HepG2 (cell line): ENCODE data around the gene RPS6KA2. TPM values are rescaled to one million over a fixed set of nuclear protein-coding genes. Genes with fewer than 3 reads are reported as not detected.

Experiments
- ATAC-seq: fragments of 200-7000 bp; cut with Tn5 transposase; 3 replicates; pipeline ENCODE4 v1.9.1; 2020; ENCODE audit warnings: mild to moderate bottlenecking, moderate library complexity
- BruUV-seq: library from RNA; stranded (reverse); fragments of 400-500 nt; replicated peaks from 2 replicates; lab custom pipeline; 2021; lab: Mats Ljungman, UMichigan
- CTCF ChIA-PET: fragments of 300-600 bp; formaldehyde crosslinking; extraction: SDS; loops from one replicate; lab custom pipeline; 2021; ENCODE audit warnings: low total read pairs, inconsistent platforms, low intra/inter-chr PET ratio; lab: Yijun Ruan, JAX
- POLR2A ChIA-PET: fragments of 350-600 bp; sonication (Branson Sonifier 250); formaldehyde crosslinking; loops from one replicate; lab custom pipeline; 2020; ENCODE audit warnings: antibody characterized with exemption, inconsistent platforms; lab: Yijun Ruan, JAX
- DNase-seq: peaks from one replicate; pipeline ENCODE4 v3.0.0-alpha.2; 2015; ENCODE audit warnings: low spot score
- FAIRE-seq: peaks from 3 replicates; lab custom pipeline; 2011; peaks lifted over from hg19 to GRCh38; lab: Jason Lieb, UNC
- H2AFZ ChIP-seq: one replicate; pipeline ENCODE4 v1.6.1; 2011; ENCODE audit warnings: low read length, inconsistent platforms
- H3K27ac ChIP-seq: fragments of 300-600 bp; 3 replicates; pipeline ENCODE4 v1.8.0; 2011; ENCODE audit warnings: mixed run types, mild to moderate bottlenecking, mixed read lengths, low read length, inconsistent platforms; ENCODE audit not compliant: insufficient read depth; ENCODE audit errors: extremely low read length
- H3K27me3 ChIP-seq, 2 experiments: fragments of 200-600 bp in 1 of 2; 2 replicates in 1 of 2; 3 replicates in 1 of 2; pipeline versions ENCODE4 v1.6.0 to v1.8.0; 2011; ENCODE audit warnings: low read length in 2 of 2, mild to moderate bottlenecking in 2 of 2, moderate library complexity in 2 of 2, inconsistent platforms in 1 of 2; ENCODE audit not compliant: insufficient read depth in 2 of 2, control insufficient read depth in 1 of 2
- H3K36me3 ChIP-seq, 2 experiments: fragments of 200-600 bp in 1 of 2; replicated peaks in 1 of 2; 2 replicates in 1 of 2; 3 replicates in 1 of 2; pipeline versions ENCODE4 v1.5.1 to v1.8.0; 2011; ENCODE audit warnings: low read length in 2 of 2, inconsistent platforms in 1 of 2; ENCODE audit not compliant: insufficient read depth in 2 of 2, control insufficient read depth in 1 of 2
- H3K4me1 ChIP-seq: 2 replicates; pipeline ENCODE4 v1.5.1; 2012; ENCODE audit warnings: low read length, inconsistent platforms; ENCODE audit not compliant: insufficient read depth
- H3K4me2 ChIP-seq: 2 replicates; pipeline ENCODE4 v1.6.0; 2011; ENCODE audit warnings: low read depth, low read length, inconsistent platforms
- H3K4me3 ChIP-seq, 3 experiments: fragments of 200-600 bp in 1 of 3; sonication (generic), shearing (Covaris generic) in 1 of 3; replicated peaks in 1 of 3; 2 replicates each; pipeline ENCODE4 v1.5.1; 2011 to 2016; ENCODE audit warnings: low read length in 3 of 3, inconsistent platforms in 2 of 3, low read depth in 2 of 3, mild to moderate bottlenecking in 2 of 3, control low read depth in 1 of 3, mixed read lengths in 1 of 3; ENCODE audit not compliant: insufficient read depth in 1 of 3
- H3K79me2 ChIP-seq: one replicate; pipeline ENCODE4 v1.6.1; 2011; ENCODE audit warnings: low read length, inconsistent platforms; ENCODE audit not compliant: insufficient read depth
- H3K9ac ChIP-seq: 2 replicates; pipeline ENCODE4 v1.6.0; 2011; ENCODE audit warnings: mild to moderate bottlenecking, low read depth, low read length, inconsistent platforms; ENCODE audit not compliant: insufficient read depth
- H3K9me3 ChIP-seq: 2 replicates; pipeline ENCODE4 v1.5.1; 2012; ENCODE audit warnings: mild to moderate bottlenecking, low read length
- H4K20me1 ChIP-seq: 2 replicates; pipeline ENCODE4 v1.6.0; 2011; ENCODE audit warnings: inconsistent platforms, mild to moderate bottlenecking, low read length, moderate library complexity; ENCODE audit not compliant: insufficient read depth
- ATF5 ChIP-seq: sonication (generic); formaldehyde crosslinking; IDR thresholded peaks from 2 replicates; pipeline ENCODE4 v1.4.0; 2020; ENCODE audit warnings: mild to moderate bottlenecking, low read depth, missing genetic modification reagents
- CBX1 ChIP-seq: IDR thresholded peaks from one replicate; pipeline ENCODE4 v1.6.1; 2016; ENCODE audit warnings: antibody characterized with exemption, low read depth
- MEIS1 ChIP-seq: sonication (generic); formaldehyde crosslinking; IDR thresholded peaks from 2 replicates; pipeline ENCODE4 v1.9.0; 2021; ENCODE audit warnings: mild to moderate bottlenecking, missing genetic modification reagents, moderate library complexity, borderline replicate concordance
- MIER3 ChIP-seq: IDR thresholded peaks from 2 replicates; pipeline ENCODE4 v1.6.1; 2016; ENCODE audit warnings: missing compliant biosample characterization, borderline replicate concordance
- NR2F6 ChIP-seq, 2 experiments: IDR thresholded peaks; 2 replicates each; pipeline ENCODE4 v1.6.1; 2016; ENCODE audit warnings: antibody characterized with exemption in 1 of 2, mild to moderate bottlenecking in 1 of 2
- WGBS: methylation state at CpG from one replicate; pipeline ENCODE4 v1.1.6; 2017; ENCODE audit warnings: low lambda C conversion rate; 5-methylcytosine and 5-hydroxymethylcytosine counted together
- in situ Hi-C: cut with HindIII; loops from 2 replicates; pipeline ENCODE4 v1.10.0; 2017; ENCODE audit warnings: low pct_unique_long_range_greater_than_20kb; ENCODE audit not compliant: extremely low pct_ligation_motif_present
- intact Hi-C: fragments of 100-400 bp; cut with micrococcal nuclease; formaldehyde crosslinking; loops from one replicate; pipeline ENCODE4 v1.10.0; 2022; ENCODE audit not compliant: unreplicated experiment
- polyA plus RNA-seq, 8 experiments: library from polyadenylated mRNA; depleted of rRNA in 3 of 8; stranded (reverse) in 7 of 8; unstranded in 1 of 8; fragments of >200 nt; fragmentation: Illumina TruSeq in 4 of 8; extraction: Trizol in 4 of 8; gene quantifications; 2 replicates each; pipeline versions ENCODE4 v1.2.1 to v1.2.3, GENCODE V29; 2011 to 2016; ENCODE audit warnings: low read depth in 4 of 8, missing spikeins in 1 of 8, mixed read lengths in 1 of 8; ENCODE audit not compliant: insufficient read depth in 1 of 8
- total RNA-seq, 5 experiments: library from RNA; depleted of rRNA; stranded (reverse); fragments of >200 nt; fragmentation: Illumina TruSeq; extraction: Trizol; gene quantifications; 2 replicates each; pipeline ENCODE4 v1.2.3, GENCODE V29; 2016; ENCODE audit warnings: low read depth in 1 of 5
- TF ChIP-seq, protein P1 (sequence below): sonication (generic); formaldehyde crosslinking; IDR thresholded peaks from 2 replicates; pipeline ENCODE4 v1.4.0; 2020; ENCODE audit warnings: mild to moderate bottlenecking, missing genetic modification reagents
- TF ChIP-seq, protein P2 (sequence below): sonication (generic); formaldehyde crosslinking; IDR thresholded peaks from 2 replicates; pipeline ENCODE4 v1.4.0; 2020; ENCODE audit warnings: mild to moderate bottlenecking, missing genetic modification reagents

The RPS6KA2 gene
- total and polyA plus RNA-seq, 2 of the 13 experiments (the other 11 are each of a cell fraction or from before 2014, with no cell fraction given) = 0.22 to 0.38 TPM

DNA sequence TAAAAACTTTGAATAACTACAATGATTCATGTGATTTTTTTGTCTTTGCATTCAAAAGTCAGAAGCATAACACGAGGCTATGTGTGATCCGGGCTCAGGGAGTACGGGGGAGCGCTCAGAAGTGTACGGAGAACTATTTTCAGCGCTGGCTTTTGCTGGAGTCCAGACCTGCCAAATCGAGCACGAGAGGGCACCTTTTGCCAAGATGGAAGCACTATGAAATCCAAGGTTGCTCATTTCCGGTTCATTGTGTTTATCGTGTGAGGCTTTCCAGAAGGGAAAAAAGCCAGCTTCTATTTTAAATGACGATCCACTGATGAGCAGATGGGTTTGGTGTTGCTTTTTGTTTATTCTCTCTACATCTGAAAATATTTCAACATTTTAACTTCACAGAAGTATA is 51.8 kb downstream of the RPS6KA2 start (continued):
- TF ChIP-seq, protein P1, sequence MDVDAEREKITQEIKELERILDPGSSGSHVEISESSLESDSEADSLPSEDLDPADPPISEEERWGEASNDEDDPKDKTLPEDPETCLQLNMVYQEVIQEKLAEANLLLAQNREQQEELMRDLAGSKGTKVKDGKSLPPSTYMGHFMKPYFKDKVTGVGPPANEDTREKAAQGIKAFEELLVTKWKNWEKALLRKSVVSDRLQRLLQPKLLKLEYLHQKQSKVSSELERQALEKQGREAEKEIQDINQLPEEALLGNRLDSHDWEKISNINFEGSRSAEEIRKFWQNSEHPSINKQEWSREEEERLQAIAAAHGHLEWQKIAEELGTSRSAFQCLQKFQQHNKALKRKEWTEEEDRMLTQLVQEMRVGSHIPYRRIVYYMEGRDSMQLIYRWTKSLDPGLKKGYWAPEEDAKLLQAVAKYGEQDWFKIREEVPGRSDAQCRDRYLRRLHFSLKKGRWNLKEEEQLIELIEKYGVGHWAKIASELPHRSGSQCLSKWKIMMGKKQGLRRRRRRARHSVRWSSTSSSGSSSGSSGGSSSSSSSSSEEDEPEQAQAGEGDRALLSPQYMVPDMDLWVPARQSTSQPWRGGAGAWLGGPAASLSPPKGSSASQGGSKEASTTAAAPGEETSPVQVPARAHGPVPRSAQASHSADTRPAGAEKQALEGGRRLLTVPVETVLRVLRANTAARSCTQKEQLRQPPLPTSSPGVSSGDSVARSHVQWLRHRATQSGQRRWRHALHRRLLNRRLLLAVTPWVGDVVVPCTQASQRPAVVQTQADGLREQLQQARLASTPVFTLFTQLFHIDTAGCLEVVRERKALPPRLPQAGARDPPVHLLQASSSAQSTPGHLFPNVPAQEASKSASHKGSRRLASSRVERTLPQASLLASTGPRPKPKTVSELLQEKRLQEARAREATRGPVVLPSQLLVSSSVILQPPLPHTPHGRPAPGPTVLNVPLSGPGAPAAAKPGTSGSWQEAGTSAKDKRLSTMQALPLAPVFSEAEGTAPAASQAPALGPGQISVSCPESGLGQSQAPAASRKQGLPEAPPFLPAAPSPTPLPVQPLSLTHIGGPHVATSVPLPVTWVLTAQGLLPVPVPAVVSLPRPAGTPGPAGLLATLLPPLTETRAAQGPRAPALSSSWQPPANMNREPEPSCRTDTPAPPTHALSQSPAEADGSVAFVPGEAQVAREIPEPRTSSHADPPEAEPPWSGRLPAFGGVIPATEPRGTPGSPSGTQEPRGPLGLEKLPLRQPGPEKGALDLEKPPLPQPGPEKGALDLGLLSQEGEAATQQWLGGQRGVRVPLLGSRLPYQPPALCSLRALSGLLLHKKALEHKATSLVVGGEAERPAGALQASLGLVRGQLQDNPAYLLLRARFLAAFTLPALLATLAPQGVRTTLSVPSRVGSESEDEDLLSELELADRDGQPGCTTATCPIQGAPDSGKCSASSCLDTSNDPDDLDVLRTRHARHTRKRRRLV (CRISPR knock-in tag) = no peak
- TF ChIP-seq NR2F6 (IDR thresholded peaks at IDR 0.05) (no peak), NR2F6 (CRISPR knock-in tag; IDR thresholded peaks at IDR 0.05) (no peak), MIER3 (CRISPR knock-in tag) (no peak), MEIS1 (no peak), CBX1 (no peak)
- TF ChIP-seq, protein P2, sequence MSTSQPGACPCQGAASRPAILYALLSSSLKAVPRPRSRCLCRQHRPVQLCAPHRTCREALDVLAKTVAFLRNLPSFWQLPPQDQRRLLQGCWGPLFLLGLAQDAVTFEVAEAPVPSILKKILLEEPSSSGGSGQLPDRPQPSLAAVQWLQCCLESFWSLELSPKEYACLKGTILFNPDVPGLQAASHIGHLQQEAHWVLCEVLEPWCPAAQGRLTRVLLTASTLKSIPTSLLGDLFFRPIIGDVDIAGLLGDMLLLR (CRISPR knock-in tag) = no peak

- no peak overlapping the region for H3K4me3 ChIP-seq
- H2AFZ ChIP-seq = no peak overlapping the region
- no TSS peak for BruUV-seq
- ChIA-PET POLR2A (no interaction called here), CTCF (no interaction called here)
- FAIRE-seq (no peak), DNase-seq (no peak), ATAC-seq (peak; percentile 29; the same call in 2 of the 3 replicates)
- H3K4me2 ChIP-seq = no peak overlapping the region
- H3K27me3 ChIP-seq = peaks cover 4 to 57% of the 10 kb centered on the region in 2 experiments; a peak in 4 of 5 replicates
- 25% methylated on average over 18 of the region's 18 CpGs for WGBS
- no peak overlapping the region for H3K27ac ChIP-seq
- no peaks in the 10 kb centered on the region for H4K20me1 ChIP-seq
- in situ Hi-C loops = no loop called here
- no peaks in the 10 kb centered on the region for H3K79me2 ChIP-seq
- H3K9ac ChIP-seq = no peak overlapping the region
- H3K36me3 ChIP-seq = no peaks in the 10 kb centered on the region
- no peaks in the 10 kb centered on the region for H3K4me1 ChIP-seq
- intact Hi-C loops = no loop called here
- TF ChIP-seq ATF5 (CRISPR knock-in tag) = no peak
- H3K9me3 ChIP-seq = no peaks in the 10 kb centered on the region
Measured at GRCh38 chr6:166573511-166574216, 53.4 kb downstream of the RPS6KA2 start.
